Ishikawa (cell line): ENCODE results near the gene HERC3.

Experiments used
- CEBPB ChIP-seq: IDR thresholded peaks from 2 replicates; pipeline ENCODE4 v1.6.1; 2012
- TCF12 ChIP-seq: IDR thresholded peaks from 2 replicates; pipeline ENCODE4 v1.6.1; 2012; ENCODE audit warnings: low read depth
- YY1 ChIP-seq: IDR thresholded peaks from 2 replicates; pipeline ENCODE4 v1.6.1; 2012; ENCODE audit warnings: low read depth
- TF ChIP-seq, protein P1 (sequence below): IDR thresholded peaks from 2 replicates; pipeline ENCODE4 v1.6.1; 2012

DNA sequence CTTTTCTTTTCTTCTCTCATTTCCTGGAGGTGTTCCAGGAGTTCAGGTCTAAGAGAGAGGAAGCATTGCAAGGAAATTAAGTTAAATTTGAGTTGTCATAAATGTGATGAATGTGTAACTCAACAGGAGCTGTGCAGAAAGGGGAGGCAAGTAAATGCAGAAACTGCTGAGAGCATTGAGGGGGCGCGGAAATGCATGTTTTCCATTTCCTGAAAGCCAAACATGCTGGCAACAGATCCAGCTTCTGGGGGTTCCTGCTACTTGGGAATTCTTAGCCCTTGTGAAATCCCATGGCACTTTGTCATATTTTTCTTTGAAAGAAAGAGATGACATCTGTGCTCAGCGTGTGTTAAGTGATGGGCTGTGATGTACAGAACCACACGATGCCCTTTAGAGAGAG, 139.1 kb downstream of the HERC3 start:
- TF ChIP-seq YY1, result no peak
- TF ChIP-seq, protein P1, sequence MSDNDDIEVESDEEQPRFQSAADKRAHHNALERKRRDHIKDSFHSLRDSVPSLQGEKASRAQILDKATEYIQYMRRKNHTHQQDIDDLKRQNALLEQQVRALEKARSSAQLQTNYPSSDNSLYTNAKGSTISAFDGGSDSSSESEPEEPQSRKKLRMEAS, result no peak
- no peak for TF ChIP-seq TCF12
- no peak for TF ChIP-seq CEBPB
